Ectodermal cell (in vitro differentiated cells): ENCODE measurements around the gene YWHAH. TPM values are rescaled to one million over a fixed set of nuclear protein-coding genes. Genes with fewer than 3 reads are reported as not detected.

Source experiments
- H3K27ac ChIP-seq: 2 replicates; pipeline ENCODE4 v1.7.0; 2013; ENCODE audit warnings: mild to moderate bottlenecking, low read depth, low read length; ENCODE audit not compliant: insufficient read depth, poor library complexity, severe bottlenecking
- H3K27me3 ChIP-seq: 2 replicates; pipeline ENCODE4 v1.7.0; 2013; ENCODE audit warnings: mild to moderate bottlenecking, low read length; ENCODE audit not compliant: insufficient read depth, control insufficient read depth, poor library complexity, severe bottlenecking
- H3K36me3 ChIP-seq: one replicate; pipeline ENCODE4 v1.7.0; 2013; ENCODE audit warnings: low read length; ENCODE audit not compliant: control insufficient read depth, insufficient read depth
- H3K4me1 ChIP-seq: one replicate; pipeline ENCODE4 v1.7.0; 2013; ENCODE audit warnings: low read length; ENCODE audit not compliant: control insufficient read depth, insufficient read depth
- H3K4me3 ChIP-seq: 2 replicates; pipeline ENCODE4 v1.7.0; 2013; ENCODE audit warnings: low read depth, low read length, control low read depth; ENCODE audit not compliant: insufficient read depth
- H3K9me3 ChIP-seq: 2 replicates; pipeline ENCODE4 v1.7.0; 2013; ENCODE audit warnings: mild to moderate bottlenecking, low read length, moderate library complexity; ENCODE audit not compliant: control insufficient read depth
- WGBS, 2 experiments: methylation state at CpG; one replicate each; pipeline ENCODE4 v1.1.7; 2013; ENCODE audit warnings: missing lambda C conversion rate in 2 of 2; 5-methylcytosine and 5-hydroxymethylcytosine counted together
- polyA plus RNA-seq, 4 experiments: library from polyadenylated mRNA; stranded (reverse); fragments of 50-300 nt; gene quantifications; one replicate each; pipeline ENCODE4 v1.2.3, GENCODE V29; 2013

The YWHAH gene
- polyA plus RNA-seq (2013, experiment 1 of 4): 182 TPM
- 177 TPM for polyA plus RNA-seq (2013, experiment 2 of 4)
- 168 TPM for polyA plus RNA-seq (2013, experiment 3 of 4)
- polyA plus RNA-seq (2013, experiment 4 of 4): 174 TPM

DNA sequence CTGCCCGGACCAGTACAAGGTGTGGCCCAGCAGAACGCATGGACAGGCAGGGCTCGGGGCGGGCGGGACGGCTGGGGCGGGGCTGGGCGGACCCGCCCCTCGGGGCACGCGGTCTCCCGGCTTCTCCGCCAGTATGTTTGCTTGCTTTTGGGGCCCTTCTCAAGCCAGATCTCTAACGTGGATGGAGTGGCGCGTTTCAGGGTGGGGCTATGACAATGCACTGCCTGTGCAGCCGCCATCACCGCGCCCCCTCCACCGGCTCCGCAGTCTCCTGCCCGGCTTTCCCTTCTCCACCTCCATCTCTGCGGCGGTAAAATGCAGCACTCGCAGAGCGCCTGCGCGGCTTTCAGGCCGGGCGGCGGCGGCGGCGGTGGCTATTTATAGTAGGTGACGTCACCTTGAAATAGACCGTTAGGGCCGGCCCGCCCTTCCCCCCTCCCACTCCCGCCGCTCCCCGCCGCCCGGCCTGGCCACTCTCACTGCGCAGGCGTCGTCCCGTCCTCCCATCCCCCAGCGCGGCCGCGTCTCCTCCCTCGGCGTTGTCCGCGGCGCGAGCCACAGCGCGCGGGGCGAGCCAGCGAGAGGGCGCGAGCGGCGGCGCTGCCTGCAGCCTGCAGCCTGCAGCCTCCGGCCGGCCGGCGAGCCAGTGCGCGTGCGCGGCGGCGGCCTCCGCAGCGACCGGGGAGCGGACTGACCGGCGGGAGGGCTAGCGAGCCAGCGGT is at the start of gene YWHAH:
Gene YWHAH (plus strand): TSS at position 558 of the 722 bp plus-strand sequence. CDS start 199 bp downstream, outside the sequence.
- Histone ChIP-seq H3K9me3 (no peaks in the 10 kb centered on the region), H3K4me3 (peak within 1 kb of the TSS; percentile 95), H3K27ac (peak within 1 kb of the TSS; percentile 81), H3K36me3 (peaks cover 11% of the 10 kb centered on the region), H3K27me3 (no peaks in the 10 kb centered on the region), H3K4me1 (no peaks in the 10 kb centered on the region)
- WGBS, 2 experiments: 0% methylated on average over 85 to 86 of the region's 86 CpGs

- peaks cover 6% of the 10 kb centered on the region for H3K4me1 ChIP-seq
- WGBS, 2 experiments: 91 to 93% methylated on average over 2 of the region's 2 CpGs
- no peaks in the 10 kb centered on the region for H3K27me3 ChIP-seq
- H3K27ac ChIP-seq: no peak overlapping the region
- no peaks in the 10 kb centered on the region for H3K36me3 ChIP-seq
- no peaks in the 10 kb centered on the region for H3K9me3 ChIP-seq
- no peak overlapping the region for H3K4me3 ChIP-seq
Observed at GRCh38 chr22:31895411-31896123, 48.8 kb upstream of the YWHAH start.

DNA sequence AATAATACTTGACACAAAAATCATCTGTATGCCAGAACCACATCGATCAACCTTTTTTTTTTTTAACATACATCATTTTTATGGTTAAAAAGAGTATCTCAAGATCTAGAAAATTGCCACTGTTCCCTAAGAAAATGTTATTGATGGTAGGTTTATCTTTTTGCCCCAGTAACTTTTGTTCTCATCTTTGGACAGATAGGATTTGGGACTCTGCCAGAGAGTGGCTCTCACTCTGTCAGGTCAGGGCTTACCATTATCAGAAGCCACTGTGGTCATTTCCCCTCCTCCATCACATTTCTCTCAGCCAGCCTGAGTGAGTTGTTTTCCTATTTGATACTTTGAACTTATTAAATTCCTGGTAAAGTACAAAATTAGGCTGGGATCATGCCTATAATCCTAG is 47.9 kb upstream of the YWHAH start:
- no peaks in the 10 kb centered on the region for H3K9me3 ChIP-seq
- H3K4me1 ChIP-seq: peaks cover 6% of the 10 kb centered on the region
- 100% methylated on average over 1 of the region's 1 CpG; no CpG with 5 or more reads in 1 of the 2 experiments for WGBS, 2 experiments

DNA sequence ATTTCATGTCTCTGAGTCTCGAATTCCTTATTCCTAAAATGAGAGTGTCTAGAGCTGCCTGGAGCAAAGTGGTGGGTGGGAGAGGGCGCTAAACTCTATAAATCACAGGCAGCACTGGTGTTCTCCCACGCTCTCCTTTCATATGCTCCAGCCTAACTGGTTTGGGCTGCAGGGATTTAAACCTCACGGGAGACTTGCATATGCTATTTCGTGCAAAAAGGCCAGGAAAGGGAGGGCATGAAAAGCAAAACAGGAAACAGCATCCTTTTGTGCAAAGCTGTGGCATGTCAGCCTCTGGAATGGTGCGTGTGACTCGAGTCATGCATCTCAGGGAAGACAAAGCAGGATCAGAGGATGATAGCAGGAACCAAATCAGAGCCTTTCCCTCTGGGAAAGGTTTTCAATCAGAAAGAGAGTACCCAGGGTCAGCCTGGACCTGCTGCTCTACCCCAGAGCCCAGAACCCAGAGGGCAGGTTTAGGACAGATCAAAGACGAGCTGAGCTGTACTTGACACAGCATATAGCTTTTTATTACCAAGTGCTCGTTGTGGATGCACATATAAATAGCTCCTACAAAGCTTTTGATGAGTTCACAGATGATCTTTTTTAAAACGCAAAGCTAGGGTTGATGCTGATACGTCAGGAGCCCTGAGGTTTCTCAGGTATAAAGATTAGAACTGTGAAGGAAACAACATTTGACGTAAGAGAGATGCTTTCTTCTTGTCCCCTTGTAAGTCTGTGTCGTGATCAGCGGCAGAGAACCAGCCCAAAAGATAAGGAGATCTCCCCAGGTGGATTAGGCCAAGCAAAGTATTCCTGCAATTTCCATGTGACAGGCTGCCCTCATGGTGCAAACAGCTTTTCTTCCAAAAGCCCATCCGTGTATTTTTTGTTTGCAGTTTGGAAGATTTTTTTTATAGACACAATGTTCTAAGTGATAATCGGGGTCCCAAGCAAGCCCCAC is 46.2 kb upstream of the YWHAH start:
- 88 to 92% methylated on average over 16 of the region's 16 CpGs for WGBS, 2 experiments
- no peak overlapping the region for H3K4me3 ChIP-seq
- peaks cover 6% of the 10 kb centered on the region for H3K4me1 ChIP-seq
- H3K36me3 ChIP-seq: no peaks in the 10 kb centered on the region
- H3K27me3 ChIP-seq: no peaks in the 10 kb centered on the region
- H3K27ac ChIP-seq: no peak overlapping the region
- H3K9me3 ChIP-seq: no peaks in the 10 kb centered on the region

More for the DNA sequence above, 47.9 kb upstream of the YWHAH start:
- no peak overlapping the region for H3K4me3 ChIP-seq
- no peak overlapping the region for H3K27ac ChIP-seq
- no peaks in the 10 kb centered on the region for H3K36me3 ChIP-seq
- H3K27me3 ChIP-seq: no peaks in the 10 kb centered on the region

DNA sequence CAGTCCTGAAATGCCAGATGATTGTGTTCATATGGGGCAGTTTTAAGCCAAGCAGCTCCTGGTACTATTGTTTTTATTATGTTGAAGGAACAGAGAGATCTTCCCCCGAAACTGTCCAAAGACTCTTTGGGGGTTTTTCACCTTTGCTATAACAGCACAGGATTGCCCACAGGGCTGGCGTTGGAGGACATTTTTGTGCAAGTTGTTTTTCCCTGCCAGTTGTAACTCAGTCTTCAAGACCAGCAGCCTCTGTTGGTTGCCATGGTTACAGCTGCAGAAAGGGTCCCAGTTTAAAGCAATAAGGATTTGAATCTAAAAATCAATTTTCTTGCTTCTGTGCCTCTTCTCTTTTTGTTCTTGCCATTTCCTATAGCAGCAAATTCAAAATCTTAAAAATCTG is 45.4 kb upstream of the YWHAH start:
- no peak overlapping the region for H3K27ac ChIP-seq
- no peaks in the 10 kb centered on the region for H3K36me3 ChIP-seq
- peaks cover 6% of the 10 kb centered on the region for H3K4me1 ChIP-seq
- WGBS, 2 experiments: 85 to 88% methylated on average over 2 of the region's 2 CpGs
- H3K4me3 ChIP-seq: no peak overlapping the region
- H3K27me3 ChIP-seq: no peaks in the 10 kb centered on the region
- no peaks in the 10 kb centered on the region for H3K9me3 ChIP-seq

DNA sequence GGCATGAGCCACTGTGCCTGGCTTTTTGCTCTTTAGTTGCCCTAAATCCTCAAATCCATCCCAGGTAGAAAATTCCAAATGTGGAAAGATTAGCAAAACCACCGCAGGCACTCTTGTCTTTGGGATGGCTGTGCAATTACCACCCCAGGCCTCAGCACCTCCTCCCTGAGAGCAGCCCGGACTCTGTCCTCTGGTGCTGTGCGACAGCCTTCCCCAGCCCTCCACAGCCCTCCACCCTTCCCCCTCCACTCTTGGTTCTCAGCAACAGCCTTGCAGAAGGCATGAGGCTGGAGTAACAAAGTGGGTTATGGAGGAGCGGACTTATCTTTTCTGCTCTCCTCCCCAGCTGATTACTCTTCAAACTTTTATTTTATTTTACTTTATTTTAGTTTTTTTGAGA is 44.7 kb upstream of the YWHAH start:
- Histone ChIP-seq H3K27me3 (no peaks in the 10 kb centered on the region), H3K36me3 (peaks cover 2% of the 10 kb centered on the region), H3K4me1 (peaks cover 6% of the 10 kb centered on the region), H3K9me3 (no peaks in the 10 kb centered on the region), H3K27ac (no peak overlapping the region), H3K4me3 (no peak overlapping the region)
- 83 to 94% methylated on average over 3 to 4 of the region's 4 CpGs for WGBS, 2 experiments

DNA sequence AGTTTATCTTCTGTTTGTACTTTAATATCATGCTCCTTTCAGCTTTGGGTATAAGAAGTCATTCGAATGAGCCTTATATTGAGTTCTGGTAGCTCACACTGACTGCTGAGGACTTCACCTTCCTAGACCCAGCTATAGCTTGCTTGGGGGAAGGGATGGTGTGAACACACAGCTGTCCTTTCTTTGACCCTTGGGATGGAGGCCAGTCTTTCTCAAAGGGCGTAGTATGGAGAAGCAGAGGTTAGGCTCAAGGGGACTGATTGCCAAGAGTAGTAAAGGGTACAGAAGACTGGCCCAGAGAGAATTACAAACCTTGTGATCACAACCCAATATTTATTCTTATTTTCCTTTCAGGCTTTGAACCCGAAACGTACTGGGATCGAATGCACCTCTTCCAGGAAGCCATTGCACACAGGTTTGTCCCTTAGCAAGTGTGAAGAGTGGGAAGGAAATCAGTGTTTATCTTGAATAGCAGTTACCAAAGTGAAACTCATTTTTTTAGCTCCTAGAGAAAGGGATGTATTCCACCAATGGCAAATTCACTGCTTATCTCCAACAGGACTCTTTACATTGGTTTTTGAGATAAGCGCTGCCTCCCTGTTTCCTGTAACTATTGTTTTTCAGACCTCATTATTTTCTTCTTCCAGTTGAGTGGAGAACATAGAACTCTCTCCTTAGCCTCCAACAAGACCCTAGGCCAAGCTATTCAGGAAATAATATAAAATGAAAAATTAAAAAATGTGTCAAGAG is 42.8 kb upstream of the YWHAH start:
- 92 to 98% methylated on average over 6 of the region's 6 CpGs for WGBS, 2 experiments
- Histone ChIP-seq H3K36me3 (peaks cover 6% of the 10 kb centered on the region), H3K4me3 (no peak overlapping the region), H3K4me1 (peaks cover 6% of the 10 kb centered on the region), H3K9me3 (no peaks in the 10 kb centered on the region), H3K27me3 (no peaks in the 10 kb centered on the region), H3K27ac (no peak overlapping the region)

DNA sequence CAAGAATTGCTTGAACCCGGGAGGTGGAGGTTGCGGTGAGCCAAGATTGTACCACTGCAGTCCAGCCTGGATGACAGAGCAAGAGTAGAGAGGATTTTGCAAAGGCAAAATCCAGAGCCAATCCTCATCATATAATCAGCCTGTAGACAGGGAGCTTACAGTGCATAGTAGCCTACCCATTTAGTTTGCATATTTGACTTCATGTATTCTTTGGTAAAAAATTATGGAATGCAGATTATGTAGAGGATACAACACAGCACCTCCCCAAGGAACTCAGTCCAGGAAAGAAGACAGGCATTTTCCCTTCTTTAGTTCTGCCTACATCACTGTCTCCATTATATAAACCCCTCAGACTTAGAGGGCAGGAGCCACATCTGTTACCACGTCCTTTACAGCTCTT is 39.7 kb upstream of the YWHAH start:
- WGBS, 2 experiments: 98 to 99% methylated on average over 3 of the region's 3 CpGs
- Histone ChIP-seq H3K36me3 (peaks cover 6% of the 10 kb centered on the region), H3K27me3 (no peaks in the 10 kb centered on the region), H3K9me3 (no peaks in the 10 kb centered on the region), H3K4me3 (no peak overlapping the region), H3K4me1 (no peaks in the 10 kb centered on the region), H3K27ac (no peak overlapping the region)

- no peaks in the 10 kb centered on the region for H3K4me1 ChIP-seq
- no peaks in the 10 kb centered on the region for H3K27me3 ChIP-seq
- peaks cover 6% of the 10 kb centered on the region for H3K36me3 ChIP-seq
- no peak overlapping the region for H3K4me3 ChIP-seq
- WGBS, 2 experiments: 94 to 95% methylated on average over 10 of the region's 10 CpGs
- no peak overlapping the region for H3K27ac ChIP-seq
- no peaks in the 10 kb centered on the region for H3K9me3 ChIP-seq
Observed at GRCh38 chr22:31905356-31905755, 39.0 kb upstream of the YWHAH start.
